UCSD-AML1 (cell line): ENCODE measurements around the gene PAF1.
"Not testable (repeated sequence)": the region's sequence is repeated elsewhere in the genome, so short reads cannot be mapped to it uniquely, and the experiment has no call there.

Experiments
- DNase-seq: peaks from one replicate; lab custom pipeline; 2025; ENCODE audit not compliant: unreplicated experiment; lab: John Stamatoyannopoulos, UW

The PAF1 gene

DNA sequence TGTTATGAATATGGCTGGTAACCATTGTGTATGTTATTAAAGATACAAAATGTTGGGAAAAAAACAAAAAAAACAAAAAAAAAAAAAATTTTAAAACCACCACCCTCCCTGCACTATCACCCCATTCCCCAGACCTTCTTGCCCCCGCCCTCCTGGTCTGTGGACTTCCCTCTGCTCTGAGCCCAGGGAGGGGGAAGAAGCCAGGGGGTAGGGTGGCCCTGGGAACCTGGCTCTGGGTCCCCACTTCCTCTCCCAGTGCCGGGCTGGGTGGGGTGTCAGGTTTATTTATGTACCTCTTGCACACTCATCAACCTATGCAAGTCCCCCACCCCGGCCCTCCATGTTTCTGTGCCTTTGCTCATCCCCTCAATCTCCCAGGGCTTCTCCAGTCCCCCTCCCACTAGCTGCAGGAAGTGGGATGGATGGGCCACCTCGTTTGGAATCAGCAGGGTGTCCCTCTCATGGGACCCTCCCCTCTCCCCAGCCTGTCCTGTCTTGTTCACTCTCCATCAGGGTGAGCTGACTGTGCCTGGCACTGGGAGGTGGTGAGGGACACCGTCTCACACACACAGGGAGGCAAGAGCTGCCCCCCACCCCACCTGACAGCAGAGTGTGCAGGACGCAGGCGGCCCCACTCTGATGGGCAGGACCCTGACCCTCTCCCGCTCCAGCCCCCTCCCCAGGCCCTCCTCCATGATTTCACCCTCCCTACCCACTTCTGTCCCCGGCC, 5.9 kb downstream of the PAF1 start:
- DNase-seq, result no peak

GRCh38 chr19:39382991-39383828, 7.7 kb downstream of the PAF1 start:
- DNase-seq, result no peak

- no peak for DNase-seq
Observed at GRCh38 chr19:39381910-39382611, 8.8 kb downstream of the PAF1 start.

DNA sequence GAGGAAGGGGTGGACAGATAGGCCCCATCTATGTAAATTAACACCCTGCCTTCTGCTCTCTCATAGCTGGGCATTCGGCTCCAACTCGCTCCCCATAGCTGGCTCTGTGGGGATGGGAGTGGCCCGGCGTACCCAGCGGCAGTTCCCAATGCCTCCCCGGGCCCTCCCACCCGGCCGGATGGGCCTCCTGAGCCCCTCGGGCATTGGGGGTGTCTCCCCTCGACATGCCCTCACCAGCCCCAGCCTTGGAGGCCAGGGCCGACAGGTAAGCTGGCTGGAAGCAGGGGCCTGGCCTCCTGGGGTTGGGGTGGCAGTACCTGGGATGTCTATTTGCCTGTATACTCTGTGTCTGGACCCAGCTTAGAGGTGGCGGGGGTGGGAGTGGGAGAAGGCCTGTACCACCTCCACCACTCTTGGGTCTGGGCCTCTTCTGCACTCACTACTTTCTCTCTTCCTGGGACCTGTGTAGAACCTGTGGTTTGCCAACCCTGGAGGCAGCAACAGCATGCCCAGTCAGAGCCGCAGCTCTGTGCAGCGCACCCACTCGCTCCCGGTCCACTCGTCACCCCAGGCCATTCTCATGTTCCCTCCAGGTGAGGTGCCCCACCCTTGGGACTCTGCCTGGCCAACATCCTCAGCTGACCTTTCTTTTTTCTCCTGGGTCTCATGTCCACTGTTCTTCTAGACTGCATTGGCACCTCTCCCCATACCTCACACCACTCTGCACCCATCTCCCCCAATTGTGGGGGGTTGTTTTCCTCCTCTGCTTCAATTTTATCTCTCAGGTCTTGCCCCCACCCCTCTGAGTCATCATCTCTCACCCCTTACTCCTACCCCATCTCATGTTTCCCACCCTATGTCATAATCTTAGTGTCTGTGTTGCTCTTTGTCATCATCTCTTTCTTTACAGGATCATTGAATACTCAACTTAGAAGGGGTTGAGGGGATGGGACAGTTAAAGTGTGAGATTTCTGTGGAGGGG, 10.1 kb downstream of the PAF1 start:
- no peak for DNase-seq

DNA sequence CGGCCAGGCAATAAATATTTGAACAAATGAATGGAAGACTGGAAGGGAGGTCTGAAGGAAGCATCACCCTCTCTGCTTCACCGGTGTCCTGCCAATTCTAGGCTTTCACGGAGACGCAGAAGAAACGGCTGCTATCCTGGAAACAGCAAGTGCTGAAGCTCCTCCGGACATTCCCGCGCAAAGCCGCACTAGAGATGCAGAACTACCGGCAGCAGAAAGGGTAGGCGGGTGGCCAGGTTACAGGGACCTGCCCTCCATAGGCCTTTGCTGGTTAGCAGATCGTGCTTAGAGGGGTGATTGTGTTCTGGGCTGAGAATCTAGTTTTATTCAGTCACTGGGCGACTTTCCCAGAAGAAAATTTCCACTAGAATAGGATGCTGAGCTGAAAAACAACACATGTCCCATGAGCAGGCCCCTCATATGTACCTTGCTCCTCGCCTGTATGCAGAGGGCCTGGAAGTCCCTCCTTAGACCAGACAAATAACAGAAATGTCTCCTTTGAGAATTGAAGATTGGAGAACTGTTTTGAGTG, 11.0 kb downstream of the PAF1 start:
- no peak for DNase-seq

- DNase-seq, result not testable (repeated sequence)
Observed at GRCh38 chr19:39379366-39379765, 11.5 kb downstream of the PAF1 start.

DNA sequence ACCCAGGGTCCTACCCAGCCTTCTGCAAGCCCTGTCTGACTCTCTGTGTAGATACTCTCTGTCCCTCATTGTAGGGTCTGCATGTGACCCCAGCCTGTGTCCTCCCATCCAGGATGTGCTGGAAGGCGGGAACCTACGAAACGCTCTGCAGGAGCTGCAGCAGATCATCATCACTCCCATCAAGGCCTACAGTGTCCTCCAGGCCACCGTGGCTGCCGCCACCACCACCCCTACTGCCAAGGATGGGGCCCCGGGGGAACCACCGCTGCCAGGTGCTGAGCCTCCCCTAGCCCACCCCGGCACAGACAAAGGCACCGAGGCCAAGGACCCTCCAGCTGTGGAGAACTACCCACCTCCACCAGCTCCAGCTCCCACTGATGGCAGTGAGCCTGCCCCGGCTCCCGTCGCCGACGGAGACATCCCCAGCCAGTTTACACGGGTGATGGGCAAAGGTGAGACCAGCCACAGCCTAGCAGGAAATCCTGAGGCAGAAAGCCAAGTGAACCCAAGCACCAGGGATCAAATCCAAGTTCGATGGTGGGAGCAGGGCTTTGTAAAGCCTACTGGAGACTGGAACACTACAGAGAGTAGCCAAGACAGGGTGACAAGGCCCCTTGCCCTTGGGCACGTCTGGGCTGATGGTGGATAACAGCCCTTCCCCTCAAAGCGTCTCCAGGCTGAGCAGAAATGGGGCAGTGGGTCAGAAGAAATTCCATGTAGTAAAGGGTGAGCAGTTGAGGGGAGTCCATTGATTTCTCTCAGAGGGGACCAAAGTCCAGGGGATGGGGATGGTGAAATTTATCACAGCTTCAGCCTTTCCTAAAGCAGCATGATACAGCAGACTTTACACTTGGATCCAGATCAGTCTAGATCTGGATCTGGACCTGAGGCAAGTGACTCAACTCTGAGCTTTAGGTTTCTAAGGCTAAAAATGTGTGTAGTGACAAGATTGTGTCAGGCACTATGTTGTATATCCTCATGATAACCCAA, 13.2 kb downstream of the PAF1 start:
- DNase-seq, result no peak

GRCh38 chr19:39375929-39376328, 15.0 kb downstream of the PAF1 start:
- no peak for DNase-seq

DNA sequence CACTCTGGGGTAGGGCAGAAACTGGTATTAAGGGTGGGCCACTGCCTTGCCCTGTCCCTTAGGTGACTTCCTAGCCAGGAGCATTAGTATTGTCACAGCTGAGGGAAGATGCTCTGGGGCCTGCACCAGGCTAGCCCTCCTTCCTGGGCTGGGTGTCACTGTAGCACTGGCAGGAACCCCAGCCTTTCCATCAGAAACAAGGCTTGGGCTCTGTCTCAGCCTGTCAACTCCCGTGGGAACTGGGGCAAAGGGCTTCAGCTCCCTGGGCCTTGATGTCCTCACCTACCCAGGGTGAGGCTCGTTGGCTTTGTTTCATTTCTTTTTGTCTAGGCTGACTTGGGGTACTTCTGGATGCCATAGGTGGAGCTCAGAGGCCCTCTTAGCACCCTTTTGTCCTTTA, 18.0 kb downstream of the PAF1 start:
- no peak for DNase-seq

- no peak for DNase-seq
Observed at GRCh38 chr19:39372047-39372802, 18.7 kb downstream of the PAF1 start.

DNA sequence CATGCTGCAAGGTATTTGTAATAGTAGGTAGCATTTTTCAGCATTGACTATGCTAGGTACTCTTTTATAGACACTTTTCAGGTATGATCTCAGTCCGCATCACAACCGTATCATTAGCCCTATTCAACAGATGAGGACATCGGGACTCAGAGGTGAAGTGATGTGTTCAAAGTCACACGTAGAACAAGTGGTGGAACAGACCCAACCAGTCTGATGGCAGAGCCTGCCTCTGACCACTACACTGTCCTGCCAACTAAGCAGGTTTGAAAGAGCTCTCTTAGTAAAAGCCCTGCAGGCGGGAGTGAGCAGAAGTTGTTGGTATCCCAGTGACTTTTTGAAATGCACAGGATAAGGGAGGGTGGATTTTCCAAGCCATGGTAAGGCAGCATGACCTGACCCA, 20.2 kb downstream of the PAF1 start:
- no peak for DNase-seq

GRCh38 chr19:39369200-39369599, 21.7 kb downstream of the PAF1 start:
- no peak for DNase-seq

- DNase-seq, result no peak
Observed at GRCh38 chr19:39365531-39365930, 25.4 kb downstream of the PAF1 start.

DNA sequence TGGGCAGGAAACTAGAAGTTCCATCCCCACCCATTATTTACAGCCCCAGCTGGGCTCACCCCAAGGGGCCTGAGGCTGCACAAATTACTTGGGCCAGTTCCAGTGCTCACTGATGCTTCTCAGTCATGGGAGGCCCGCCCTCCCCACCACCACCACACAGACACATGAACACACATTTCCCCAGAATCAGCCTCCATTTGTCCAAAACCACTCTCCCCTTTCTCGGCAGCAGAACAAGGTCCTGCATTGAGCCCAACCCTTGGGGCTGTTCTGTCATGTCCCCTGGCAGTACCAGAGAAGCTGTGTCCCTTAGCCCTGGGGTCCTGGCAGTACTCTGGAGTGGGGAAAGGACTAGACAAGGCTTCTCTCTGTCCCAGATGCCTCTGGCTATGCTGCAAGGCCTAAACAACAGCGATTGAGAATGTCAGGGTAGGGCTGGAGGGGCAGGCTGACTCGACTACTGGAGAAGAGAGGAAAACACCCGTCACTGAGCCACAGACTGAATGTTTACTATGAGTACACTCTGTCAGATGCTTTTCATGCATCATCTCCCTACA, 26.9 kb downstream of the PAF1 start:
- no peak for DNase-seq

GRCh38 chr19:39362682-39363657, 27.9 kb downstream of the PAF1 start:
- no peak for DNase-seq

GRCh38 chr19:39360599-39360998, 30.3 kb downstream of the PAF1 start:
- no peak for DNase-seq

DNA sequence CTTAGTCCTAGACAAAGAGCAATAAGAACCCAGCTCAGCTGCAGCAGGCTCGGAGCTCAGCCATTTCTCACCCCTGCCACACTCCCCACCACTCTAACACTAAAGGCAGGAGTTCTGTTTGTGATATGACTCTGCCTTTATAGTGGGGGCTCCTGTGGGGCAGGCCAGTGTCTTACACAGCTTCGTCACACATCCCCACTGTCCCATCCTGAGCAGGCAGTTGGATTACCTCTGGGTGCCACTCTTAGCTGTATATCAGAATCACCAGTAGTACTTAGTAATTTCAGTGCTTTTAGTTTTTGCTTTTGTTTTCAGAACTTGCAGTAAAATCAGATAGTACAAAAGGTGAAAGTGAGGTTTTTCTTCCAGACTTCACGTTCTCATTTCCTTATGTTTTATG, 31.9 kb downstream of the PAF1 start:
- DNase-seq, result no peak
